Right lobe of liver (tissue), 4 donors: ENCODE results near the gene ZC3HAV1.
A peak's percentile ranks its signal among the peaks of the same experiment; 100 is the strongest.

Source experiments
- CTCF ChIP-seq, 4 donors: fragments of 200-600 bp in 3 of 4; fragments of 450-650 bp in 1 of 4; IDR thresholded peaks; one replicate each; pipeline versions ENCODE4 v1.5.1 to v1.8.0; 2016 to 2022; ENCODE audit warnings: antibody characterized with exemption in 4 of 4, mild to moderate bottlenecking in 2 of 4
- POLR2A ChIP-seq: fragments of 450-650 bp; IDR thresholded peaks from one replicate; pipeline ENCODE4 v1.6.1; 2017; ENCODE audit warnings: antibody characterized with exemption, mild to moderate bottlenecking
- donor health status: DM: no; HTN: no; CAD: no.
- donor health status: DM: no; HTN: no; CAD: no.
- donor health status: DM: no; HTN: yes; CAD: no.

GRCh38 chr7:139035586-139036353 is 73.8 kb downstream of the ZC3HAV1 start, which contains the start of gene ZC3HAV1L:
- TF ChIP-seq CTCF (IDR thresholded peaks at IDR 0.05) (no peak), POLR2A (peak; percentile 17)
